GM19193 (cell line): ENCODE data around the gene ANKH.

Experiments
- POLR2A ChIP-seq: IDR thresholded peaks from 4 replicates; pipeline ENCODE4 v1.6.1; 2011; ENCODE audit not compliant: insufficient read depth, insufficient read length; ENCODE audit errors: extremely low read depth

Gene ANKH

GRCh38 chr5:14678773-14679334 is 192.7 kb downstream of the ANKH start:
- TF ChIP-seq POLR2A: no peak

GRCh38 chr5:14676320-14676719 is 195.3 kb downstream of the ANKH start:
- TF ChIP-seq POLR2A: no peak

DNA sequence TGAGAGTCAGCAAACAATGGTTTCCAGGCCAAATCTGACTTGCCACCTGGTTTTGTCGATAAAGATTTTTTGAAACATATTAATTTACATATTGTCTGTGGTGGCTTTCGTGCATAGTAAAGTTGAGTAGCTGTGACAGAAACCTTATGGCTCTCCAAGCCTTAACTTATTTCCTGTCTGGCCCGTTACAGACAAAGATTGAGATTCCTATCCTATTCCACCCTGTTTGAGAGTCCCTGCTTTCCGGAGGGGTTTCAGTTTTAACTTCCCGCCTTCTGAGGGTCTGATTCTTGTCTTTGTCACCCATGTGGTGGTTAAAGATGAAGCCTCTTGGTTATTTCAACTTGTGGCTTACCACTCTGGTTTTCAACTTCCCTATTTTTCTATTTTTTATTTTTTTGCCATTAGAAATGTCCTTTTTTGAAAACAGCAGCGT is 195.7 kb downstream of the ANKH start:
- TF ChIP-seq POLR2A: no peak

DNA sequence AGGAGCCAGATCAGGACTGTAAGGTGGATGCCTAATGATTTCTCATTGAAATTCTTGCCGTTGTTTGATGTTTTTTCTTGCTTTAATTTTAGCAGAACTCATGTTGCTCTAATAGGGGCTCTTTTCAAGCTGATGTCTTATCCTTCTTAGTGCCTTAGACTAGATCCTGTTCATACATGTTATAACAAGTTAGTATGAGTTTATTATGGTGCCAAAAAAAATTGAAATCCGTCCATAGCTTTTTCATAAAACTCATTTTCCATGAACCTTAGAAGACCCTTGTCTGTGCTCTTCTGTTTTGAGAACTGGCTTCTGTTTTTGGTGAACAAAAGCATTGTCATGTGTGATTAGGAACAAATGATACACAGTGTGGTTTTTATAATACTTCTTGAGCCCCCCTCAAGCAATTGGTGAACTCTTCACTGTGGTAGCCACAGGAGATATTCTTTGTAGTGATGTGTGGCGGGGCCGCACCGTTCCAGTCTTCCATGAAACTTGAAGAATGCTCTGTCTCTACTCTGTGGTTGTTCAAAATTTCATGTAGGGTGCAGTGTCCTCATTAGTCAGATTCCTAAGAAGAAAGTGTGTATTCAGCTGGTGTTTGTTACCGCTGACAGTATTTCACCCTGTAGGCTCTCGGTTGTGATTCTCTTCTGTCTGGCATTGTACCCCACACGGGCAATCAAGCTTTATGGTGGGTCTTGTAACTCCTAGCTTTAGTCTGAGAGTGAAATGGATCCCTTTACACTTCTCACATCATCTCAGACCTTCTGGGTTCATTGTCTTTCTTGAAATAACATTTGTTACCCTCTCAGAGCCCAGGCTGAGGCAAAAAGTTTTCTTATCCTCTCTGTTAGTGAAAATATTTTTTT is 196.4 kb downstream of the ANKH start:
- no peak for TF ChIP-seq POLR2A

- no peak for TF ChIP-seq POLR2A
Observed at GRCh38 chr5:14673443-14673842, 198.1 kb downstream of the ANKH start.

DNA sequence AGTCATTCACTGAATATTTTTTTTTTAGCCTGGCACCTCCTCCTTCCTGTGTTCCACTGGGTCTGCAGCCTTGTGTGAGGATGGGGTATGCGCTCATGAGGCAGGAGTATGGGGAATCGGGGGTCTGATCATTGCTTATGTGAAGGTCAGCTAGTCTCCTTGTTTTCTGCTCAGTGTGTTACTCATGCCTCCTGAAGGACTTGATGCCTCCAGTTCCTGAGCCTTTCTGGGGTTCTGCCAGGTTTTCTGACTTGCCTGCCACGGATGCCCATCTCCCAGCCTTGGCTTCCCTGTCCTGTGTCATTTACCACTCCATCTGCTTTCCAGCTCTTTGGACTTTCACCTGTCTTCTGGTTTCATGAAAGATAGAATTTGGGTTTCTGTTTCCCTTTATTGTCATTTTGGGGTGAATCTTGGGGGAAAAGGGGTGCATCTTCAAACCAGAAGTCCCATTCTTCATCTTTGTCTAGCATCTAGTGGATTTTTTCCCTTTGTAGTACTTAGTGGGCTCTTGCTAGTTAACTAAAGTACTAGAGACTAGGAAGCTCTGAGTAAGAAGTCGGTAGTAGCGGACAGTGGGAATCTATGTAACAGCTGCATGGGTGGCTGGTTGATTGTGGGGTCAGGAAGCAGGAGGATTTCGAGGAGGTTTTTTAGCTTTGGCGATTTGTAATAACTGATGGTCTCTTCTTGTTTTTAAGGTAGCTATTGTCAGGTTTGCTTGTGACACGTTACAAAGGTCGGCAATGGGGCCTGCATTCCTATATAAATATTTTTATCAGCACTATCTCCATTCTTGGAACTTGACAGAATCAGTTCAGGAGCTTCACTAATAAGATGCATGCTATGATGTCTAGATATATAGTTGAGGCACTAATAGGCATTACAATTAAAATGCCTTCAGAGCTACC is 198.8 kb downstream of the ANKH start:
- no peak for TF ChIP-seq POLR2A

- no peak for TF ChIP-seq POLR2A
Observed at GRCh38 chr5:14672082-14672481, 199.5 kb downstream of the ANKH start.

- no peak for TF ChIP-seq POLR2A
Observed at GRCh38 chr5:14671414-14671813, 200.2 kb downstream of the ANKH start.

DNA sequence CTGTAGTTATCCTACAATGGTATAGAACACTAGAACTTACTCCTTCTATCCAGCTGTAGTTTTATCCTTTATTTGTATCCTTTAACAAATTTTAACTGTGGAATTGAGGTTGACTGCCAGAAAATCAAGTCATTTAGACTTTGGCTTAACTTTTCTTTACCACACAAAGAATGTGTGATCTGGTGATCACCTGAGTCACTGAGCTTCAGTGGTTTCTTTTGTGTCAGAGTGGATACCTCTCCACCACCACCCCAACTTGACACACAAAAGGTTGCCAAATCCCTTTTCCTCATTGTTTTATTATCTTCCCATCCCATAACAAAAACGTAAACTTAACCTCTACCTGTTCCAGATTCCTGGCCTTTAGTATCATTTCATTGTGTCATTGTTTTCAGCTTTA is 201.6 kb downstream of the ANKH start:
- TF ChIP-seq POLR2A: no peak

DNA sequence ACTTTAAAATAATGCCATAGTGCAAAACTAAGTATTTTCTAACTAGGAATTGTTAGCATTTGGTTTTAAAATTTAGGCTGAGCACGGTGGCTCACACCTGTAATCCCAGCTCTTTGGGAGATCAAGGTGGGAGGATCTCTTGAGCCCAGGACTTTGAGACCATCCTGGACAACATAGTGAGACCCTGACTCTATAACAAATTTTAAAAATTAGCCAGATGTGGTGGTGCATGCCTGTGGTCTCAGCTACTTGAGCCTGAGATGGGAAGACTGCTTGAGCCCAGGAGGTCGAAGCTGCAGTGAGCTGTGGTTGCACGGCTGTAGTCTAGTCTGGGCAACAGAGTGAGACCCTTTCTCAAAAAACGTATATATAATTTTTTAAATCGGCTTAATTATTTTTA is 202.2 kb downstream of the ANKH start:
- no peak for TF ChIP-seq POLR2A

DNA sequence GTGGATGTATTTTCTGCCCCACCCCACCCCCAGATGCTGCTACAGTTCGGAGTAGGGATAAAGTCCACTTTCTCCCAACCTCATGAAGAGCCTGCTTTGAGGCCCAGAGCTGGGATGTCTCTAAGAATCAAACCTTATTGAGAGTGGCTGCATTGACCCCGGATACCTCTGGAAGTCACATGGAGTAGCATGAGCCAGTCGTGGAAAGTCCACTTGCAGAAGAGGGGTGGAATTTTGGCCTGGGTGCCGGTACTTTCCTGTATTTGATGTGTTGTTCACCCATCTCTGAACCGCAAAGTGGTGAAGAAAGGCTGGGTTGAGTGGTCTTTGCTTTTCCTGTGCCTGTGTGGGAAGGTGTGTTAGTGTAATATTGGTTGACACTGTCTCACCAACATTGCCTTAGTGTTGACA is 203.4 kb downstream of the ANKH start:
- no peak for TF ChIP-seq POLR2A

GRCh38 chr5:14667770-14668169 is 203.8 kb downstream of the ANKH start:
- no peak for TF ChIP-seq POLR2A

- TF ChIP-seq POLR2A: no peak
Observed at GRCh38 chr5:14667290-14667689, 204.3 kb downstream of the ANKH start.

DNA sequence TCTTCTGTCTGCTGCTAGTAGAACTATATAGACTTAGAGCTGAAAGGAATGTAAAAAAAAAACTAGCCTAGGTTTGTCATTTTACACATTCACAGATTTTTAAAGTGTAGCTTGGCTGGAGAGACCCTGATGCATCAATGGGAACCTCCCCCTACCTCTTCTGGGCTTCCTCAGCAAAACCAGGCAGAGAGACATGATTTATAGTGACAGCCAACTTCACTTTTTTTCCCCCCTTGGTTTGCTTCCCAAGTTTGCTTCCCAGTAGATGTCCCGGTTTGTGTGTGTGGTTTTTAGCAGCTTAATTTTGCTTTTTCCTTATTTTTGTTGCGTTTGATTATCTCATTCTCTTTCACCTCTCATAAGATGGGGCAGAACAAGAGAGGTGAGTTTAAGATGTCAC is 205.2 kb downstream of the ANKH start:
- no peak for TF ChIP-seq POLR2A

- peak; percentile 51 for TF ChIP-seq POLR2A
Observed at GRCh38 chr5:14665949-14666348, 205.6 kb downstream of the ANKH start.

- TF ChIP-seq POLR2A: no peak
Observed at GRCh38 chr5:14665101-14665822, 206.3 kb downstream of the ANKH start.
